Measurements from ENCODE around the gene FRAT1. TPM values are rescaled to one million over a fixed set of nuclear protein-coding genes. Genes with fewer than 3 reads are reported as not detected.
"Not testable (repeated sequence)": the region's sequence is repeated elsewhere in the genome, so short reads cannot be mapped to it uniquely, and the experiment has no call there.

Gene FRAT1
- total RNA-seq, 4 donors from 2014 or later: 4.2 to 22.9 (median 5.9) TPM

GRCh38 chr10:97279121-97279815, 39.8 kb upstream of the FRAT1 start:
- ATAC-seq (ENCODE audit: low FRiP score) (peak; percentile 64), DNase-seq (ENCODE audit: low spot score) (peak; percentile 33)
- no peak for TF ChIP-seq CTCF (IDR thresholded peaks at IDR 0.05)

- no peak for ATAC-seq (ENCODE audit: low FRiP score)
- TF ChIP-seq CTCF (IDR thresholded peaks at IDR 0.05): no peak
- no peak for DNase-seq (ENCODE audit: low spot score)
Observed at GRCh38 chr10:97280783-97281182, 38.3 kb upstream of the FRAT1 start.

- DNase-seq (ENCODE audit: low spot score); ATAC-seq (ENCODE audit: low FRiP score): not testable (repeated sequence)
Observed at GRCh38 chr10:97290076-97290475, 29.0 kb upstream of the FRAT1 start.

- DNase-seq (ENCODE audit: low spot score); ATAC-seq (ENCODE audit: low FRiP score): not testable (repeated sequence)
Observed at GRCh38 chr10:97290576-97291356, 28.3 kb upstream of the FRAT1 start.

- DNase-seq (ENCODE audit: low spot score) (no peak), ATAC-seq (ENCODE audit: low FRiP score) (no peak)
- no peak for TF ChIP-seq CTCF (IDR thresholded peaks at IDR 0.05)
Observed at GRCh38 chr10:97291357-97292096, 27.5 kb upstream of the FRAT1 start.

GRCh38 chr10:97292097-97292861, 26.8 kb upstream of the FRAT1 start, which contains the start of gene ARHGAP19:
Gene ARHGAP19 (minus strand): TSS chr10:97292637. CDS start chr10:97292627, 10 bp downstream.
- ATAC-seq (ENCODE audit: low FRiP score) (peak; percentile 99), DNase-seq (ENCODE audit: low spot score) (peak; percentile 74)
- TF ChIP-seq CTCF (IDR thresholded peaks at IDR 0.05): no peak

- TF ChIP-seq CTCF (IDR thresholded peaks at IDR 0.05): no peak
- ATAC-seq (ENCODE audit: low FRiP score): peak; percentile 4
Observed at GRCh38 chr10:97292862-97293198, 26.2 kb upstream of the FRAT1 start.

More at GRCh38 chr10:97292862-97293198, 26.2 kb upstream of the FRAT1 start:
- no peak for DNase-seq (ENCODE audit: low spot score)

All from omental fat pad (tissue), 4 donors.